ENCODE measurements around the gene EHD4. TPM values are rescaled to one million over a fixed set of nuclear protein-coding genes. Genes with fewer than 3 reads are reported as not detected.

EHD4 gene
- total RNA-seq, 1 donor from 2014 or later: 21.1 TPM

DNA sequence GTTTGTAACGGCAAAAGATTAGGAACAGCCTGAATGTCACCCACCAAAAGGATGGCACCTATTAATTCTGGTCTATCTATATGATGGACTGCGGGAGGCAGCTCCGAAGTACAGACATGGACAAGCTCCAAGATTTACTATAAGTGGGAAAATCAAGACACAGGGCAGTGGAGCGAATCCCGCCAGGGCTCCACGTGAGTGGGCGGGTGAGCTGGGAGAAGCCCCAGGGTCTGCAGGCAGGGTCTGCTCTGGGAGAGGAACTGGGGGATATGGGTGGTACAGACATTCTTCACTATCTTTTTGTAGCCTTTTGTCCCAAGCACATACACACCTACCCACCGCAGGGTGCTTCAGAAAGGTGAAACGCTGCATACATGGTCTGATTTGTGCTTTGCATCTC, 40.3 kb downstream of the EHD4 start:
- FAIRE-seq: no peak
- H3K4me3 ChIP-seq (ENCODE audit: low read depth, low read length): no peak overlapping the region
- H3K36me3 ChIP-seq (ENCODE audit: control insufficient read depth, insufficient read depth, low read length): peaks cover 1% of the 10 kb centered on the region
- DNase-seq (ENCODE audit: low read depth): no peak
- no peaks in the 10 kb centered on the region for H3K27me3 ChIP-seq (ENCODE audit: control insufficient read depth, insufficient read depth, low read length)
- TF ChIP-seq, protein P1, sequence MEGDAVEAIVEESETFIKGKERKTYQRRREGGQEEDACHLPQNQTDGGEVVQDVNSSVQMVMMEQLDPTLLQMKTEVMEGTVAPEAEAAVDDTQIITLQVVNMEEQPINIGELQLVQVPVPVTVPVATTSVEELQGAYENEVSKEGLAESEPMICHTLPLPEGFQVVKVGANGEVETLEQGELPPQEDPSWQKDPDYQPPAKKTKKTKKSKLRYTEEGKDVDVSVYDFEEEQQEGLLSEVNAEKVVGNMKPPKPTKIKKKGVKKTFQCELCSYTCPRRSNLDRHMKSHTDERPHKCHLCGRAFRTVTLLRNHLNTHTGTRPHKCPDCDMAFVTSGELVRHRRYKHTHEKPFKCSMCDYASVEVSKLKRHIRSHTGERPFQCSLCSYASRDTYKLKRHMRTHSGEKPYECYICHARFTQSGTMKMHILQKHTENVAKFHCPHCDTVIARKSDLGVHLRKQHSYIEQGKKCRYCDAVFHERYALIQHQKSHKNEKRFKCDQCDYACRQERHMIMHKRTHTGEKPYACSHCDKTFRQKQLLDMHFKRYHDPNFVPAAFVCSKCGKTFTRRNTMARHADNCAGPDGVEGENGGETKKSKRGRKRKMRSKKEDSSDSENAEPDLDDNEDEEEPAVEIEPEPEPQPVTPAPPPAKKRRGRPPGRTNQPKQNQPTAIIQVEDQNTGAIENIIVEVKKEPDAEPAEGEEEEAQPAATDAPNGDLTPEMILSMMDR (IDR thresholded peaks at IDR 0.05; ENCODE audit: insufficient read depth, low read length, severe bottlenecking): no peak

DNA sequence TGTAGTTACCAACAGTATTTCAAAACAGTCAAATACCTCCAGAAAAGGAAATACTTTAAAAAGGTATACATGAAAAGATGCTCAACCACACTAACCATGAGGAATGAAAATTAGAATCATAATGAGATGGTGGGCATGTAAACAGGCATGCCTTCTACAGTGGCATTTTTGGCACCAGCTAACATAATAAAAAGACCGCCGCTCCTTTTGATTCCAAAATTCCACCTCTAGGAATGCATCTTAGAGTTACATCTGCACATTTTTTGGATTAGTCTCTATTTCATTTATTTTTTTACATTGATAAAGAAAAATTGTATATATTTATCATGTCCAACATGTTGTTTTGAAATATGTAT, 41.5 kb downstream of the EHD4 start:
- H3K36me3 ChIP-seq (ENCODE audit: control insufficient read depth, insufficient read depth, low read length): peaks cover 1% of the 10 kb centered on the region
- H3K27me3 ChIP-seq (ENCODE audit: control insufficient read depth, insufficient read depth, low read length): no peaks in the 10 kb centered on the region
- FAIRE-seq (no peak), DNase-seq (ENCODE audit: low read depth) (no peak)
- TF ChIP-seq, protein P1 (IDR thresholded peaks at IDR 0.05; ENCODE audit: insufficient read depth, low read length, severe bottlenecking): no peak
- H3K4me3 ChIP-seq (ENCODE audit: low read depth, low read length): no peak overlapping the region

DNA sequence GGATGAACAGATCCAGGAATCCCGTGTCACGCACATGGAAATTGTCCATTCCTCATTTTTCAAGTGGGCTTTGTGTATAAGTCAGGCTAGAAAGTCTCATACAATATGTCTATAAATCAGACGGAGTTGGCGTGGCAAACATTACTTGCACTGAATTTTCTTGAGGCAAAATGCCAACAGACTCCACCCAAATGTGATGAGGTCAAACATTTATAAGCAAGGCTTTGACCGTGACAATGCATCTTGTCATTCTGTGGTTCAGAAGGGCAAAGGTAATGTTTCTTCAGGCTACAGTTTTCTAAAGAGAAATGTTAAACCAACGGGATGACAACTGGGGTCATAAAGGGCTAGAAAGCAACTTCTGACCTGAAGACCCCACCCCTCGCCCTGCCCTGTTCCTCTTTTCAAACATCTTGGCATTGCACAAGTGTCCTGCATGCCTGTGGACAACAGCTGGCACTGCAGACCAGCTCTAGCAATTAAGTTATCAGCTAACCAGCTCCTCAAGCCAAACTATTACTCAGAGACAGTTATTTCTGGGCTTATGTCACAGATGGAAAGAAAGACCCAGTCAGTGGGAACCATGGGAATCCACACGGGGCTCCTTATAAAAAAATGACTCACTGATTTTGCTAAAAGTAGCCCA, 42.0 kb downstream of the EHD4 start:
- no peaks in the 10 kb centered on the region for H3K27me3 ChIP-seq (ENCODE audit: control insufficient read depth, insufficient read depth, low read length)
- no peak overlapping the region for H3K4me3 ChIP-seq (ENCODE audit: low read depth, low read length)
- H3K36me3 ChIP-seq (ENCODE audit: control insufficient read depth, insufficient read depth, low read length): peaks cover 1% of the 10 kb centered on the region
- DNase-seq (ENCODE audit: low read depth): peak; percentile 79
- FAIRE-seq: no peak
- TF ChIP-seq, protein P1 (IDR thresholded peaks at IDR 0.05; ENCODE audit: insufficient read depth, low read length, severe bottlenecking): peak; percentile 7

DNA sequence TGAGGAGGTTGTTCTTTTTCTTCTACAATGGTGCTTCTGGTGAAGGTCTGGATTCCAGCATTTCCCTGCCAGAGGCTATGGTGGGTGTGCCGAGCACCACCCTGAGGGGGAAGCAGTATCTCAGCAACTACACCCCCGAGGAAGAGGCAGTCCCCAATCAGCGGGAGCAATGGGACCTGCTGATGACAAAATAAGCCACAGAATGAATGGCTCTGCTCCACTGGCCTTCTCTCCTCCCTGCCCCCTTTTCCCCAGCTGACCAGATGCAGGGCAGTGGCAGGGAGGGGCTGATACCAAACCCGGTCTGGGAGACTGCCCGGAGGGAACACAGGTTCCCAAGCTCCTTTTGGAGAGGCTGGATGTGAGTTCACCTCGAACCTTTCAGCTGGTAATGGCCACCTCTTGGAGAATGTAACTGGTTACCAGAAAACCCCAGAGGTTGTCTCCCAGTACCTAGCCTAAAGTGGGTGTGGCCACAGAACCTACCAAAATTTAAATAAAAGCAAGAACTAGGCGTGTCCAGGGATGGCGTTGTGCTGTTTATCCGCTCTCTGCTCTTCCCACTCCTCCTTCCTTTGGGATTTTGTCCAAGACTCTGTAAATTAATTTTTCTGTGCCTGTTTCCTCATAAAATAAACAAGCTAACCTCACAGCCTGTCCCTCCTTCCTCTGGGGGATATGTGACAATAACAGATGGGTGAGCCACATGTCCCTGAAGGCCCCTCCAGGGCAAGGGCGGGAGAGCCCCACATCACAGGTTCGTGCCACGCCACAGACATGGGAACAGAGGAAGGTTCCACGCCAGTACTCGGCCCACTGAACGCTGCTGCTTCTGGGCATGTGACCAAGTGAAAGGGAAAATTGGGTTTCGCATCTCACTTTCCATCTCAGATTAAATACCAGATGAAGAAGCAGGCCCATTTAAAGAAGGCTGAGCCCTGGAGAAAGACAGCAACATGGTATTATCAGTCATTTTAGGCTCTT, 43.4 kb downstream of the EHD4 start:
- DNase-seq (ENCODE audit: low read depth) (no peak), FAIRE-seq (no peak)
- peaks cover 7% of the 10 kb centered on the region for H3K36me3 ChIP-seq (ENCODE audit: control insufficient read depth, insufficient read depth, low read length)

DNA sequence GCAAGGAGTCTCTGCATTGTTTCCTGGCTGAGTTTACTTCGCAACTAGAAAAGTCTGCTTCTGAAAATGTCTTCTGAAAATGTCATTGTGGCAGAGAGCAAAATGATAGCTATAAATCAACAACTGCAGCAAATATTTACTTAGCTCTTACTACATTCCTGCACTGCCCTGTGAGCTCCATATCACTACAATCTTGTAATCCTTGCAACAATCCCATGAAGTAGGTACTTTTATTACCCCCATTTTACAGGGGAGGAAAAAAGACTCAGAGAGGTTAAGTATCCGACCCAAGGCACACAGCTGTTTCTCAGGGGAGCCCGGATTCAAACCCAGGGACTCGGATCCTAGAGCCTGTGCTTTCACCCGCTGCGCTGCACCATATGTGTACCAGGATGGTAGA, 44.3 kb downstream of the EHD4 start:
- TF ChIP-seq, protein P1 (IDR thresholded peaks at IDR 0.05; ENCODE audit: insufficient read depth, low read length, severe bottlenecking): no peak
- Histone ChIP-seq H3K27me3 (ENCODE audit: control insufficient read depth, insufficient read depth, low read length) (no peaks in the 10 kb centered on the region), H3K36me3 (ENCODE audit: control insufficient read depth, insufficient read depth, low read length) (peaks cover 7% of the 10 kb centered on the region), H3K4me3 (ENCODE audit: low read depth, low read length) (no peak overlapping the region)
- DNase-seq (ENCODE audit: low read depth): no peak
- no peak for FAIRE-seq

More for the DNA sequence above, 43.4 kb downstream of the EHD4 start:
- TF ChIP-seq, protein P1 (IDR thresholded peaks at IDR 0.05; ENCODE audit: insufficient read depth, low read length, severe bottlenecking): no peak
- Histone ChIP-seq H3K27me3 (ENCODE audit: control insufficient read depth, insufficient read depth, low read length) (no peaks in the 10 kb centered on the region), H3K4me3 (ENCODE audit: low read depth, low read length) (no peak overlapping the region)
